ENCODE results near the gene RAMP3. TPM values are rescaled to one million over a fixed set of nuclear protein-coding genes. Genes with fewer than 3 reads are reported as not detected.

Gene RAMP3
- polyA plus RNA-seq, 2 of the 4 experiments (the other 2 are of a cell fraction): not detected

DNA sequence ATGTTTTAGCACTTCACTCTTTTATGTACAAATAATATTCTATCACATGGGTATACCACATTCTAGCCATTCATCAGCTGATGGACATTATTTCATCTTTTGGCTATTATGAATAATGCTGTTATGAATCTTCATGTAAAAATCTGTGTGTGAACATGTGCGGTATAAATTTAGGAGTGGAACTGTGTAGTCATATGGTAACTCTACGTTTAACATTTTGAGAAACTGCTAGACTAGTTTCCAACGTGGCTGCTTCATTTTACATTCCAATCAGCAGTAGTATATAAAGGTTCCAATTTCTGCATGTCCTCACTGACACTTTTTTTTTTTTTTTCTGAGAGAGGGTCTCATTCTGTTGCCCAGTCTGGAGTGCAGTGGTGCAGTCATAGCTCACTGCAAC is 8.3 kb downstream of the RAMP3 start:
- TF ChIP-seq BHLHE40 (IDR thresholded peaks at IDR 0.05; ENCODE audit: low read depth, low read length) (no peak), MYC (IDR thresholded peaks at IDR 0.05; ENCODE audit: borderline replicate concordance, low read length) (no peak), CBX8 (IDR thresholded peaks at IDR 0.05) (no peak), EHMT2 (IDR thresholded peaks at IDR 0.05; ENCODE audit: low read depth) (no peak), POLR2AphosphoS2 (conservative IDR thresholded peaks at IDR 0.05; ENCODE audit: low read length) (no peak), HDAC2 (IDR thresholded peaks at IDR 0.05) (no peak), RAD21 (conservative IDR thresholded peaks at IDR 0.05 in 1 of 2, IDR thresholded peaks at IDR 0.05 in 1 of 2) (no peak), SREBF2 (IDR thresholded peaks at IDR 0.05) (no peak), NFE2L2 (conservative IDR thresholded peaks at IDR 0.05; ENCODE audit: low read length) (no peak), SMC3 (IDR thresholded peaks at IDR 0.05) (no peak), CHD2 (IDR thresholded peaks at IDR 0.05; ENCODE audit: low read length, partially characterized antibody) (no peak), EHF (CRISPR knock-in tag; IDR thresholded peaks at IDR 0.05) (no peak), ZSCAN20 (CRISPR knock-in tag; IDR thresholded peaks at IDR 0.05) (no peak), FOSB (CRISPR knock-in tag; IDR thresholded peaks at IDR 0.05) (no peak)
- TF ChIP-seq, protein P1, sequence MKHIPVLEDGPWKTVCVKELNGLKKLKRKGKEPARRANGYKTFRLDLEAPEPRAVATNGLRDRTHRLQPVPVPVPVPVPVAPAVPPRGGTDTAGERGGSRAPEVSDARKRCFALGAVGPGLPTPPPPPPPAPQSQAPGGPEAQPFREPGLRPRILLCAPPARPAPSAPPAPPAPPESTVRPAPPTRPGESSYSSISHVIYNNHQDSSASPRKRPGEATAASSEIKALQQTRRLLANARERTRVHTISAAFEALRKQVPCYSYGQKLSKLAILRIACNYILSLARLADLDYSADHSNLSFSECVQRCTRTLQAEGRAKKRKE (CRISPR knock-in tag; IDR thresholded peaks at IDR 0.05; ENCODE audit: low read depth): no peak
- TF ChIP-seq, protein P2, sequence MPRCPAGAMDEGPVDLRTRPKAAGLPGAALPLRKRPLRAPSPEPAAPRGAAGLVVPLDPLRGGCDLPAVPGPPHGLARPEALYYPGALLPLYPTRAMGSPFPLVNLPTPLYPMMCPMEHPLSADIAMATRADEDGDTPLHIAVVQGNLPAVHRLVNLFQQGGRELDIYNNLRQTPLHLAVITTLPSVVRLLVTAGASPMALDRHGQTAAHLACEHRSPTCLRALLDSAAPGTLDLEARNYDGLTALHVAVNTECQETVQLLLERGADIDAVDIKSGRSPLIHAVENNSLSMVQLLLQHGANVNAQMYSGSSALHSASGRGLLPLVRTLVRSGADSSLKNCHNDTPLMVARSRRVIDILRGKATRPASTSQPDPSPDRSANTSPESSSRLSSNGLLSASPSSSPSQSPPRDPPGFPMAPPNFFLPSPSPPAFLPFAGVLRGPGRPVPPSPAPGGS (IDR thresholded peaks at IDR 0.05): no peak
- TF ChIP-seq, protein P3, sequence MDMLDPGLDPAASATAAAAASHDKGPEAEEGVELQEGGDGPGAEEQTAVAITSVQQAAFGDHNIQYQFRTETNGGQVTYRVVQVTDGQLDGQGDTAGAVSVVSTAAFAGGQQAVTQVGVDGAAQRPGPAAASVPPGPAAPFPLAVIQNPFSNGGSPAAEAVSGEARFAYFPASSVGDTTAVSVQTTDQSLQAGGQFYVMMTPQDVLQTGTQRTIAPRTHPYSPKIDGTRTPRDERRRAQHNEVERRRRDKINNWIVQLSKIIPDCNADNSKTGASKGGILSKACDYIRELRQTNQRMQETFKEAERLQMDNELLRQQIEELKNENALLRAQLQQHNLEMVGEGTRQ (IDR thresholded peaks at IDR 0.05): no peak
- FAIRE-seq (no peak), DNase-seq (ENCODE audit: low read depth in 1 of 2, low spot score in 1 of 2) (no peak), ATAC-seq (no peak)
- Histone ChIP-seq H3K9me3 (peaks cover 14% of the 10 kb centered on the region), H3K4me3 (no peak overlapping the region), H3K4me2 (no peak overlapping the region), H3K27ac (no peak overlapping the region), H3K4me1 (no peaks in the 10 kb centered on the region)
- ChIA-PET CTCF (no interaction called here), POLR2A (no interaction called here)
- WGBS (ENCODE audit: missing lambda C conversion rate): 11% methylated on average over 3 of the region's 3 CpGs

DNA sequence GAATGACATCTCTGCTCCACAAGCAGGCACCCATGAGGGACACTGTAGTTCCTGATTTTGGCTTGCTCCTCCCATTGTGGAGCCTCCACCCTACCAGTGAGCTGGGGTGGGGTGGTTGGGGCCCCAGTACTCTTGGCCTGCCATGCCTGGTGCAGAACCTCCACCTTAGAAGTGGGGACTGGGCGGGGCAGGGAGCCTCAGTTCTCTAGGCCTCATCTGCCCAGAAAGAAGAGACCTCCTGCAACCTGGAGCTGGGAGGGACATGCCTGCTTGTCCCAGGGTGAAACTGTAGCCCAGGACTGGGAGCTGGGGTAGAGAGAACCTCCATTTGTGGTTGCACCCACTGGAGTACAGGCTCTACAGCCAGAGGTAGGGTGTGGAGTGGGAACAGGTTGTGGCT is 14.4 kb downstream of the RAMP3 start:
- FAIRE-seq: no peak
- Histone ChIP-seq H3K9me3 (no peaks in the 10 kb centered on the region; the same call in 2 of the 3 replicates), H3K4me2 (no peak overlapping the region), H3K4me3 (no peak overlapping the region), H3K4me1 (no peaks in the 10 kb centered on the region), H3K27ac (no peak overlapping the region)
- ChIA-PET POLR2A (no interaction called here), CTCF (interaction anchor here (1.0 kb wide), 1 partner anchor 16 kb away, joined by 3 read pairs; no protein-coding TSS in a partner anchor)
- TF ChIP-seq RARB (CRISPR knock-in tag; IDR thresholded peaks at IDR 0.05): no peak
- no peak for TF ChIP-seq EHF (CRISPR knock-in tag; IDR thresholded peaks at IDR 0.05)
- TF ChIP-seq POLR2A (IDR thresholded peaks at IDR 0.05; ENCODE audit: low read length): no peak
- no peak for TF ChIP-seq KDM5A (IDR thresholded peaks at IDR 0.05)
- no peak for TF ChIP-seq NR3C1 (IDR thresholded peaks at IDR 0.05)
- TF ChIP-seq, protein P4, sequence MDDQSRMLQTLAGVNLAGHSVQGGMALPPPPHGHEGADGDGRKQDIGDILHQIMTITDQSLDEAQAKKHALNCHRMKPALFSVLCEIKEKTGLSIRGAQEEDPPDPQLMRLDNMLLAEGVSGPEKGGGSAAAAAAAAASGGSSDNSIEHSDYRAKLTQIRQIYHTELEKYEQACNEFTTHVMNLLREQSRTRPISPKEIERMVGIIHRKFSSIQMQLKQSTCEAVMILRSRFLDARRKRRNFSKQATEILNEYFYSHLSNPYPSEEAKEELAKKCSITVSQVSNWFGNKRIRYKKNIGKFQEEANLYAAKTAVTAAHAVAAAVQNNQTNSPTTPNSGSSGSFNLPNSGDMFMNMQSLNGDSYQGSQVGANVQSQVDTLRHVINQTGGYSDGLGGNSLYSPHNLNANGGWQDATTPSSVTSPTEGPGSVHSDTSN (IDR thresholded peaks at IDR 0.05): no peak
- TF ChIP-seq, protein P2 (IDR thresholded peaks at IDR 0.05): no peak
- TF ChIP-seq, protein P5, sequence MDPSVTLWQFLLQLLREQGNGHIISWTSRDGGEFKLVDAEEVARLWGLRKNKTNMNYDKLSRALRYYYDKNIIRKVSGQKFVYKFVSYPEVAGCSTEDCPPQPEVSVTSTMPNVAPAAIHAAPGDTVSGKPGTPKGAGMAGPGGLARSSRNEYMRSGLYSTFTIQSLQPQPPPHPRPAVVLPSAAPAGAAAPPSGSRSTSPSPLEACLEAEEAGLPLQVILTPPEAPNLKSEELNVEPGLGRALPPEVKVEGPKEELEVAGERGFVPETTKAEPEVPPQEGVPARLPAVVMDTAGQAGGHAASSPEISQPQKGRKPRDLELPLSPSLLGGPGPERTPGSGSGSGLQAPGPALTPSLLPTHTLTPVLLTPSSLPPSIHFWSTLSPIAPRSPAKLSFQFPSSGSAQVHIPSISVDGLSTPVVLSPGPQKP (IDR thresholded peaks at IDR 0.05; ENCODE audit: low read depth, low read length): no peak
- TF ChIP-seq ZC3H11A (IDR thresholded peaks at IDR 0.05): no peak
- TF ChIP-seq, protein P6, sequence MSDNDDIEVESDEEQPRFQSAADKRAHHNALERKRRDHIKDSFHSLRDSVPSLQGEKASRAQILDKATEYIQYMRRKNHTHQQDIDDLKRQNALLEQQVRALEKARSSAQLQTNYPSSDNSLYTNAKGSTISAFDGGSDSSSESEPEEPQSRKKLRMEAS (IDR thresholded peaks at IDR 0.05): no peak
- TF ChIP-seq HDAC2 (IDR thresholded peaks at IDR 0.05): no peak
- no peak for TF ChIP-seq NFE2L2 (conservative IDR thresholded peaks at IDR 0.05; ENCODE audit: low read length)
- no peak for TF ChIP-seq FOSB (CRISPR knock-in tag; IDR thresholded peaks at IDR 0.05)
- no peak for TF ChIP-seq BHLHE40 (IDR thresholded peaks at IDR 0.05; ENCODE audit: low read depth, low read length)
- TF ChIP-seq PHF8 (IDR thresholded peaks at IDR 0.05; ENCODE audit: borderline replicate concordance, low read depth): no peak
- no peak for TF ChIP-seq CHD4 (IDR thresholded peaks at IDR 0.05; ENCODE audit: borderline replicate concordance)
- TF ChIP-seq, protein P7, sequence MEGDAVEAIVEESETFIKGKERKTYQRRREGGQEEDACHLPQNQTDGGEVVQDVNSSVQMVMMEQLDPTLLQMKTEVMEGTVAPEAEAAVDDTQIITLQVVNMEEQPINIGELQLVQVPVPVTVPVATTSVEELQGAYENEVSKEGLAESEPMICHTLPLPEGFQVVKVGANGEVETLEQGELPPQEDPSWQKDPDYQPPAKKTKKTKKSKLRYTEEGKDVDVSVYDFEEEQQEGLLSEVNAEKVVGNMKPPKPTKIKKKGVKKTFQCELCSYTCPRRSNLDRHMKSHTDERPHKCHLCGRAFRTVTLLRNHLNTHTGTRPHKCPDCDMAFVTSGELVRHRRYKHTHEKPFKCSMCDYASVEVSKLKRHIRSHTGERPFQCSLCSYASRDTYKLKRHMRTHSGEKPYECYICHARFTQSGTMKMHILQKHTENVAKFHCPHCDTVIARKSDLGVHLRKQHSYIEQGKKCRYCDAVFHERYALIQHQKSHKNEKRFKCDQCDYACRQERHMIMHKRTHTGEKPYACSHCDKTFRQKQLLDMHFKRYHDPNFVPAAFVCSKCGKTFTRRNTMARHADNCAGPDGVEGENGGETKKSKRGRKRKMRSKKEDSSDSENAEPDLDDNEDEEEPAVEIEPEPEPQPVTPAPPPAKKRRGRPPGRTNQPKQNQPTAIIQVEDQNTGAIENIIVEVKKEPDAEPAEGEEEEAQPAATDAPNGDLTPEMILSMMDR (IDR thresholded peaks at IDR 0.05): no peak
- no peak for TF ChIP-seq NPAS2 (CRISPR knock-in tag; IDR thresholded peaks at IDR 0.05; ENCODE audit: borderline replicate concordance)
- TF ChIP-seq KDM1A (IDR thresholded peaks at IDR 0.05; ENCODE audit: low read depth): no peak
- no peak for TF ChIP-seq SREBF2 (IDR thresholded peaks at IDR 0.05)
- ATAC-seq: no peak
- WGBS (ENCODE audit: missing lambda C conversion rate): 20% methylated on average over 1 of the region's 1 CpG
- DNase-seq (ENCODE audit: low read depth in 1 of 2, low spot score in 1 of 2): no peak

Data from A549 (cell line).